Coronary artery (tissue), 2 donors: Measurements from ENCODE around the gene CAPN15.

ENCODE experiments used
- DNase-seq: peaks from one replicate; pipeline ENCODE4 v3.0.0-alpha.2; 2017; ENCODE audit warnings: low spot score
- H3K27ac ChIP-seq, 2 donors: fragments of 200-600 bp; sonication (generic); one replicate each; pipeline ENCODE4 v1.5.1; 2016 to 2019
- H3K4me3 ChIP-seq: fragments of 200-600 bp; sonication (generic); 2 replicates; pipeline ENCODE4 v1.5.1; 2016; ENCODE audit warnings: mild to moderate bottlenecking, moderate library complexity
- TF ChIP-seq, protein P1 (sequence below): fragments of 200-600 bp; sonication (generic); IDR thresholded peaks from one replicate; pipeline ENCODE4 v1.5.1; 2019; ENCODE audit warnings: antibody characterized with exemption

CAPN15 gene

DNA sequence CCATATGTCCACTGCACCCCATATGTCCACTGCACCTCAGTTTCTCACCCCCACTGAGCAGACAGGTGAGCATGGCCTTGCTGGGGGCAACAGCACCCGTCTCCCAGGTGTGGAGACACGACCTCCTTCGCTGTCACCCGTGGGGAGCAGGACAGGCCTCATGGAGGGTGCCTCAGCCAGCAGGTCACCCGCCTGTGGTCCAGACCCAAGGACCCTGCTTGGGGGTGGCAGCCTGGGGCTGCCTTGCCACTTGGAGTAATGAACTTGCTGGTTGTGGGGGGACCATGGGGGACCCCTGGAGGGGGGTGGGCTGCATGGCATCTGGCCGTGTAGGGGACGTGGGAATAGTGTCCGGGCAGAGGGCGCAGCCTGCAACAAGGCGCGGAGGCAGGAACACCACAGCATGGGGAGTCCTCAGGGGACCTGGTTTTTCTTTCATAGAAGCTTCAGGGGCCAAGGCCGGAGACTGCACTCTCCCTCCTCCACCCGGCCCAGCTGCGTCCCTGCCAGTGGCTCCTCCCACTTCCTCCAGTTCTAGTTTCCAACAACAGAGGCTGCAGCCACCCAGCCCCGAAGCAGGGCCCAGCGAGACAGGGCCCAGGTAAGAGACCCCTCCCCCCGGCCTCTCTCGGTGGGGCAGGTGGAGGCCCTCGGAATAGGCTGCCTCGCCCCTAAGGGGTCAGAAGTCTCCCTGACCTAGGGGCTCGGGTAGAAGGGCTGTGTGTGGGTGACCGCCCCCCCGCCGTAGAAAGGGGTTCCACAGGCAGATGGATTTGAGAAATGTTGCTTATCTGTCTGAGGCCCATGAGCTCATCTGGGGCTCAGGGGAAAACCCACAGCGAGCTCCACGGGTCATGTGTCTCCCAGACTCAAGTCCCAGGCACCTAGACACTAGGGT, 39.2 kb downstream of the CAPN15 start, which contains the start of gene NHLRC4:
TSS of gene NHLRC4 (plus strand) at position 531 of the 898 bp plus-strand sequence. CDS start 1,043 bp downstream, outside the sequence.
- Histone ChIP-seq H3K27ac (peak within 1 kb of the TSS in 1 of 2 donors; percentile 48), H3K4me3 (peak within 1 kb of the TSS; percentile 54)
- TF ChIP-seq, protein P1, sequence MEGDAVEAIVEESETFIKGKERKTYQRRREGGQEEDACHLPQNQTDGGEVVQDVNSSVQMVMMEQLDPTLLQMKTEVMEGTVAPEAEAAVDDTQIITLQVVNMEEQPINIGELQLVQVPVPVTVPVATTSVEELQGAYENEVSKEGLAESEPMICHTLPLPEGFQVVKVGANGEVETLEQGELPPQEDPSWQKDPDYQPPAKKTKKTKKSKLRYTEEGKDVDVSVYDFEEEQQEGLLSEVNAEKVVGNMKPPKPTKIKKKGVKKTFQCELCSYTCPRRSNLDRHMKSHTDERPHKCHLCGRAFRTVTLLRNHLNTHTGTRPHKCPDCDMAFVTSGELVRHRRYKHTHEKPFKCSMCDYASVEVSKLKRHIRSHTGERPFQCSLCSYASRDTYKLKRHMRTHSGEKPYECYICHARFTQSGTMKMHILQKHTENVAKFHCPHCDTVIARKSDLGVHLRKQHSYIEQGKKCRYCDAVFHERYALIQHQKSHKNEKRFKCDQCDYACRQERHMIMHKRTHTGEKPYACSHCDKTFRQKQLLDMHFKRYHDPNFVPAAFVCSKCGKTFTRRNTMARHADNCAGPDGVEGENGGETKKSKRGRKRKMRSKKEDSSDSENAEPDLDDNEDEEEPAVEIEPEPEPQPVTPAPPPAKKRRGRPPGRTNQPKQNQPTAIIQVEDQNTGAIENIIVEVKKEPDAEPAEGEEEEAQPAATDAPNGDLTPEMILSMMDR: no peak
- DNase-seq: no peak

DNA sequence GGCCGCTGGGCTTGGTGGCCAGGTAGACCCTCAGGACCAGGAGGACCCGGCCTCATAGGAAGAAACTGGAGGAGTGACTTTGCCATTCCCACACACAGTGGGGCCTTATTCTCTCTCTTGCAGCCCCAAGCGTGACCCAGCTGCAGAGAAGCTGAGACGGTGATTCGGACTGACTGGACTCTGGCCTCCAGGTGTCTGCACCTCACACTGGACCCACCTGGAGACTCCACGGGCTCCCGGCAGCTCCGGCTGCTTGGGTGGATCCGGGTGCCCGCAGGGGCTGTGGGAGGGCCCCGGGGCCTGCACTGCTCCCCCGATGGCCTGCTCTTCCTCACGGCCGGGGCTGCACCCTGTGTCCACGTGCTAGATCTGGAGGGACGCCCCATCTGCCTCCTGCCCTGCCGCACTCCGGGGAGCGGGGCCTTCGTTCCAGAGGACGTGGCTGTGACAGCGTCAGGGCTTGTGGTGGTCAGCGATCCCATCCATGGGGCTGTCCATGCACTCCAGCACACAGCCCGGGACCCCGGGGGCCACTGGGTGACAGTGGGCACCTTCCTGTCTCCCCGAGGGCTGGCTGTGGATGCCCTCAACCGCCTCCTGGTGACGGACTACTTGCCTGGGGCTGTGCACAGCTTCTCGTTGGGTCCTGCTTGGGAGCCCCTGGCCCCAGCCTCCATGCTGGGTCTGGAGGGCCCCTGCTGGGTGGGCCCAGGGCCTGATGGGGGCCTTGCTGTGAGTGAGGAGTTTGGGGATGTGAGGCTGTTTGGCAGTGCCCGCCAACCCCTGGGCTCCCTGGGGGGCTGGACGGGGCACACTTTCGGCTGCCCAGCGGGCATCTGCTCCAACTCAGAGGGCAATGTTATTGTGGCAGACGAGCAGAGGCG, 40.1 kb downstream of the CAPN15 start:
- DNase-seq: no peak
- TF ChIP-seq, protein P1: no peak
- H3K4me3 ChIP-seq: peak overlapping the region; percentile 54
- H3K27ac ChIP-seq: peak overlapping the region in 1 of 2 donors; percentile 48

DNA sequence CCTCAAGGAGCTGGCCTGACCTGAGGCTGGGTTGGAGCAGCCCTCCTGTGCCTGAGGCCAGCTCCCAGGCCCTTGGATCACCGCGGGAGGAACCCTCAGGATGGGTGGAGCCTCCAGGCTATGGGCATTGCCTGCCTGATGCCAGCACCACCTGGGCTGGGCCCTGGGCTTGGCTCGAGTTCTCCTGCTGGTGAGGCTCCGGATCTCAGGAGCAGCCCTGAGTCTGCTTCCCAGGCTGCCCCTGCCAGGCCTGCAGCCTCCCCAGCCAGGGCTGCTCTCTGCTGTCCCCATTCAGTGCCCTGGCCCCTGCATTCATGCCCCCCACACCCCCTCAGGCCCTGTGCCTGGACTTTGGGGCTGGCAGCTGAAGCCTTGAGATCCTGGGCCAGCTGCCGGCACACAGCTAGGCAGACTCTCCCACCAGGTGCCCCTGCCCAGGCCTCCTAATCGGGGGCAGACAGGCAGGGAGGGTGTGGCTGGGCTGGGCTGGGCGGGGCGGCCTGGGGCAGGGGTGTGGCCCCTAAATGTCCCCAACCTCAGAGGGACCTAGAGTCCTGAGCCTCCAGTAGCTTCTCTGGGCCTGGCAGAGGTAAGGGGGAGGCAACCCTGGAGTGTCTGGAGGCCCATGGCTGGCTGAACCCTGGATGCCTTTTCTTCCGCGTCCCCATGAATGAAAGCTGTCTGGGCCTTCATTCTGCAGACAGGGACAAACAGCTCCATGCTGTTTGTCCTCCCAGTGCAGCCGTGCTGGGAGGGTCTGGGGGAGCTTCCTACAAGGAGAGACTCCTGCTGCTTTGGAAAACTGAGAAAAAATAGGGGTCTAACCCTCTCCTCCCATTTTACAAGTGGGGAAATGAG, 41.1 kb downstream of the CAPN15 start:
- no peak for DNase-seq

DNA sequence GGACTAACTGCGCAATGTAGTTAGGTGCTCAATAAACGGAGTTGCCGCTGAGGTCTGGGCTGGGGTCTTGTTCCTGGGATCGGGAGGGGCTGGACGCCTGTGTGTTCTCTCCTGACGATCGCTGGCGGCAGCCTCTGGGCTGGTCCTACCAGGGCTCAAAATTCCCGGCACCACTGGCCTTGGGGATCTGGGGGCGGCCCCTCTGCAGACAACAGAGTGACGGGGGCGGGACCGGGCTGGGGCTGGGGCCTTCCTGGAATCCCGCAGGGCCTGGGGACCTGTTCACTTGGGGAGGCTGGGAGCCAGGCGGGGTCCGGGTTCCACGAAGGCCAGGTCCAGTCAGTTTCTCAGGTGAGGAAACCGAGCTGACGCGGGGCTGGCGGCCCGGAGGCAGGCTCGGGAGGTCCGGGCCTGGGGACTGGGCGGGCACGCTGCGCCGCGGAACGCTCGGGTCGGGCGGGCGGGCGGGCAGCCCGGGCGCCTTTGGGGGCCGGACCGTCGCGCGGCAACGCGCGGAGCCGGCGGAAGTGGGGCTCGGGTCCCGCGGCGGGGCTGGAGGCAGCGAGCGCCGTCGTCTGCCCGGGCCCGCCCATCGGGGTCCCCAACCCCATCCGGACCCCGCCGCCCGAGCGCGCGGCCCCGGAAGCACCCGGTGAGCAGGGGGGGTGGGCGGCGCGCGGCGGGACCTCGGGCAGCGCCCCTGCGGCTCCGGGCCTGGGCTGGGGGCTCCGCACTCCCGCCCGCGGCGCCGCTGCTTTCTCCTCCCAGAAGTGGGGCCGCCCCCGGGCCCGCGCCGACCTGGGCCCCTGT, 42.1 kb downstream of the CAPN15 start, which contains the start of gene PIGQ:
TSS of gene PIGQ (plus strand) at position 524 of the 810 bp plus-strand sequence. CDS start 4,107 bp downstream, outside the sequence.
- peak; percentile 83 for DNase-seq
- TF ChIP-seq, protein P1: no peak

More for the DNA sequence above, 41.1 kb downstream of the CAPN15 start:
- Histone ChIP-seq H3K27ac (peak overlapping the region; percentile 77 to 83), H3K4me3 (peak overlapping the region; percentile 82)
- TF ChIP-seq, protein P1: no peak

DNA sequence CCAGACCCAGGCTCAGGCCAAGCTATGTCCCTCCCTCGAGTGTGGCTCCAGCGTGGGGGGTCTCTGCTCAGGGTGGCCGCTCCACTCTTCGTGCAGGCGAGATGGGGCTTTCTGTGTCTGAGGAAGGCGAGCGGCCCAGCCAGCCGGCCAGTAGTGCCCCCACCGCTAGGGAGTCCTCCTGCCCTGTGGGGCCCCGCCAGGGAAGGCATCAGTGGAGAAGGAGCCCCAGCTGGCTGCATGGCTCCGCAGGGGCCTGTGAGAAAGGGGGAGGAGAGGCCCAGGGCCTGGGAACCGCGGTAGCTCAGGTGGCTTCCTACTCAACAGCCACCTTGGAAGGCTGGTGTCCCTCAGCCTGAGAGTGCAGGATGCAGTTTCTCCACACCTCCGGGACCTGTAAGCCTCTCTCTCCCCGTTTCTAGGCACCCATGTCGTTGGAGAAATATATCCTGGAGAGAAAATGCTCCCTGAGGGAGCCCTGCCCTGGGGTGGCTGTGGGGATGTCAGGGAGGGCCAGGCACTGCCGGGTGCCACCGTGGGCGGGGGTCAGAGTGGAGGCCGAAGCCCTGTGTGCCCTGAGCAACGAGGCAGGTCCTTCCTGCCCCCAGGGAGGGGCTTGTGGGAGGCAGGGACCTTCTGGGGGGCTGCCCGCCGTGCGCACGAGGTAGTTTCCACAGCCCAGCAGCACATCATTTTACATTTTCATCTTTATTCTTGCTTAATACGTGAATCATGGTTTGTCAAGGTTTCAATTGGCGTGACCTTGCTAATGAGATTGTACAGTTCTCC, 45.5 kb downstream of the CAPN15 start:
- H3K4me3 ChIP-seq: no peak overlapping the region
- H3K27ac ChIP-seq: no peak overlapping the region
- TF ChIP-seq, protein P1: no peak
- DNase-seq: no peak

More for the DNA sequence above, 42.1 kb downstream of the CAPN15 start, which contains the start of gene PIGQ:
- Histone ChIP-seq H3K4me3 (peak within 1 kb of the TSS; percentile 82), H3K27ac (peak within 1 kb of the TSS; percentile 77 to 83)
